ENCODE results near the gene CARD6. TPM values are rescaled to one million over a fixed set of nuclear protein-coding genes. Genes with fewer than 3 reads are reported as not detected.
"Not testable (repeated sequence)": the region's sequence is repeated elsewhere in the genome, so short reads cannot be mapped to it uniquely, and the experiment has no call there.

The CARD6 gene
- total and polyA plus RNA-seq, 9 of the 15 experiments (the other 6 are each of a cell fraction or from before 2014, with no cell fraction given) = 3.5 to 8.3 (median 5.9) TPM

DNA sequence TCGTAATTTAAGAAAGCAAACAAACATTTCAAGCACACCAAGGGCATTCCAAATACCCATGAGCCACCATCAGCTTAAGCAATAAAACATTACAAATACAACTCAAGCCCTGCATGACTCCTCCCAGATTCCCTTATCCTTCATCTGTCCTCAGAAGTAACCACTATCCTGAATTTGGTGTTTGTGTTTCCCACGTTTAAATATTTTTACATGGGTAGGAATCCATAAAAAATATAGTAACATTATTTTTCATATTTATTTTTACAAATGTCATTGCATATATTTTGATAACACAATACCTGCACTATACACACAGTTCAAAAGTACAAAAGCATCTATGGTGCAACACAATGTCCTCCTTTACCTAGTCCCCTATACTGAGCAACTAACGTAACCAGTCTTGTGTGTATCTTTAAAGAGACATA, 49.4 kb upstream of the CARD6 start (continued):
- TF ChIP-seq JUND (IDR thresholded peaks at IDR 0.05; ENCODE audit: borderline replicate concordance, low read depth, low read length) (0 out of 2 replicates have a peak, but pooled peaks have one; percentile 4), JUND (tag; IDR thresholded peaks at IDR 0.05; ENCODE audit: borderline replicate concordance, low read depth, low read length) (no peak), POU5F1 (IDR thresholded peaks at IDR 0.05; ENCODE audit: borderline replicate concordance, low read depth, low read length, partially characterized antibody) (no peak), DPF2 (IDR thresholded peaks at IDR 0.05) (peak; percentile 30; the same call in 1 of the 2 replicates), ZNF444 (CRISPR knock-in tag; IDR thresholded peaks at IDR 0.05) (no peak)
- TF ChIP-seq, protein P1, sequence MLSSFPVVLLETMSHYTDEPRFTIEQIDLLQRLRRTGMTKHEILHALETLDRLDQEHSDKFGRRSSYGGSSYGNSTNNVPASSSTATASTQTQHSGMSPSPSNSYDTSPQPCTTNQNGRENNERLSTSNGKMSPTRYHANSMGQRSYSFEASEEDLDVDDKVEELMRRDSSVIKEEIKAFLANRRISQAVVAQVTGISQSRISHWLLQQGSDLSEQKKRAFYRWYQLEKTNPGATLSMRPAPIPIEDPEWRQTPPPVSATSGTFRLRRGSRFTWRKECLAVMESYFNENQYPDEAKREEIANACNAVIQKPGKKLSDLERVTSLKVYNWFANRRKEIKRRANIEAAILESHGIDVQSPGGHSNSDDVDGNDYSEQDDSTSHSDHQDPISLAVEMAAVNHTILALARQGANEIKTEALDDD (IDR thresholded peaks at IDR 0.05) = peak; percentile 94

DNA sequence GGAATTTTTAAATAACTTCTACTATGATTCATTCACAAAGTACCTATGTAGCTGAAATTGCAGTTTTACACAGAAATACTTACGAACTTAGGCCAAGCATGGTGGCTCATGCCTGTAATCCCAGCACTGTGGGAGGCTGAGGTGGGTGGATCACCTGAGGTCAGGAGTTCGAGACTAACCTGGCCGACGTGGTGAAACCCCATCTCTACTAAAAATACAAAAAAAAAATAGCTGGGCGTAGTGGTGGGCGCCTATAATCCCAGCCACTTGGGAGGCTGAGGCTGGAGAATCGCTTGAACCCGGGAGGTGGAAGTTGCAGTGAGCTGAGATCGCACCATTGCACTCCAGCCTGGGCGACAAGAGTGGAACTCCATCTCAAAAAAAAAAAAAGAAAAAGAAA, 48.5 kb upstream of the CARD6 start:
- H3K4me3 ChIP-seq; in situ Hi-C loops (cut with MboI); H3K27me3 ChIP-seq (ENCODE audit: control insufficient read depth in 2 of 2, insufficient read depth in 2 of 2, low read length in 2 of 2); CTCF ChIA-PET (ENCODE audit: low intra/inter-chr PET ratio); H3K9me3 ChIP-seq (replicated peaks; ENCODE audit: control insufficient read depth, insufficient read depth, low read depth, low read length); H3K4me2 ChIP-seq (ENCODE audit: insufficient read depth, low read length); BruUV-seq (replicated peaks); intact Hi-C loops (cut with micrococcal nuclease); H3K9ac ChIP-seq (ENCODE audit: insufficient read depth in 1 of 2, low read depth in 2 of 2, low read length in 2 of 2); ATAC-seq; DNase-seq (ENCODE audit: extremely low read depth in 1 of 4, low spot score in 3 of 4); H3K9me1 ChIP-seq (ENCODE audit: control insufficient read depth, insufficient read depth, low read length); H3K27ac ChIP-seq (ENCODE audit: extremely low read depth, low read depth, low read length); FAIRE-seq; H2AFZ ChIP-seq (ENCODE audit: low read depth, low read length): not testable (repeated sequence)
- POLR2A ChIA-PET = interaction anchor here (0.6 kb wide), 1 partner anchor 28 kb away, joined by 3 read pairs; no protein-coding TSS in a partner anchor
- Histone ChIP-seq H3K79me2 (ENCODE audit: control insufficient read depth, insufficient read depth, low read length) (peaks cover 100% of the 10 kb centered on the region), H3K4me1 (replicated peaks in 1 of 2; ENCODE audit: control insufficient read depth in 2 of 2, insufficient read depth in 2 of 2, low read length in 2 of 2) (peaks cover 15 to 35% of the 10 kb centered on the region in 2 experiments; a peak in 4 of 5 replicates), H3K36me3 (ENCODE audit: control insufficient read depth, insufficient read depth, low read length) (peaks cover 37% of the 10 kb centered on the region; the same call in 2 of the 3 replicates), H4K20me1 (replicated peaks; ENCODE audit: control insufficient read depth, insufficient read depth, low read length) (peaks cover 13% of the 10 kb centered on the region)
- 80% methylated on average over 10 of the region's 10 CpGs for WGBS (ENCODE audit: insufficient coverage, low coverage, missing lambda C conversion rate)
- TF ChIP-seq EGR1 (conservative IDR thresholded peaks at IDR 0.05) = 0 out of 2 replicates have a peak, but pooled peaks have one; percentile 22
- TF ChIP-seq HLTF (IDR thresholded peaks at IDR 0.05) = 0 out of 2 replicates have a peak, but pooled peaks have one; percentile 13
- TF ChIP-seq, protein P2, sequence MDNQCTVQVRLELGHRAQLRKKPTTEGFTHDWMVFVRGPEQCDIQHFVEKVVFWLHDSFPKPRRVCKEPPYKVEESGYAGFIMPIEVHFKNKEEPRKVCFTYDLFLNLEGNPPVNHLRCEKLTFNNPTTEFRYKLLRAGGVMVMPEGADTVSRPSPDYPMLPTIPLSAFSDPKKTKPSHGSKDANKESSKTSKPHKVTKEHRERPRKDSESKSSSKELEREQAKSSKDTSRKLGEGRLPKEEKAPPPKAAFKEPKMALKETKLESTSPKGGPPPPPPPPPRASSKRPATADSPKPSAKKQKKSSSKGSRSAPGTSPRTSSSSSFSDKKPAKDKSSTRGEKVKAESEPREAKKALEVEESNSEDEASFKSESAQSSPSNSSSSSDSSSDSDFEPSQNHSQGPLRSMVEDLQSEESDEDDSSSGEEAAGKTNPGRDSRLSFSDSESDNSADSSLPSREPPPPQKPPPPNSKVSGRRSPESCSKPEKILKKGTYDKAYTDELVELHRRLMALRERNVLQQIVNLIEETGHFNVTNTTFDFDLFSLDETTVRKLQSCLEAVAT (IDR thresholded peaks at IDR 0.05) = peak in 1 of 2 experiments; percentile 36; a peak in 1 of 4 replicates

DNA sequence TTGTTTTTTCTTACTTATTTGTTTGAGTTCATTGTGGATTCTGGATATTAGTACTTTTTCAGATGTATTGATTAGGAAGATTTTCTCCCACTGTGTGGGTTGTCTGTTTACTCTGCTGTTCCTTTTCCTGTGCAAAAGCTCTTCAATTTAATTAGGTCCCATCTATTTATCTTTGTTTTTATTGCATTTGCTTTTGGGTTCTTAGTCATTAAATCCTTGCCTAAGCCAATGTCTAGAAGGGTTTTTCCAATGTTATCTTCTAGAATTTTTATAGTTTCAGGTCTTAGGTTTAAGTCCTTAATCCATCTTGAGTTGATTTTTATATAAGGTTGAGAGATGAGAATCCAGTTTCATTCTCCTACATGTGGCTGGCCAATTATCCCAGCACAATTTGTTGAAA, 46.8 kb upstream of the CARD6 start:
- H3K4me3 ChIP-seq; CTCF ChIA-PET (ENCODE audit: low intra/inter-chr PET ratio); BruUV-seq (replicated peaks); intact Hi-C loops (cut with micrococcal nuclease); in situ Hi-C loops (cut with MboI); DNase-seq (ENCODE audit: extremely low read depth in 1 of 4, low spot score in 3 of 4); H3K27ac ChIP-seq (ENCODE audit: extremely low read depth, low read depth, low read length); H3K4me2 ChIP-seq (ENCODE audit: insufficient read depth, low read length); H3K9ac ChIP-seq (ENCODE audit: insufficient read depth in 1 of 2, low read depth in 2 of 2, low read length in 2 of 2); FAIRE-seq; H3K9me3 ChIP-seq (replicated peaks; ENCODE audit: control insufficient read depth, insufficient read depth, low read depth, low read length); H3K27me3 ChIP-seq (ENCODE audit: control insufficient read depth in 2 of 2, insufficient read depth in 2 of 2, low read length in 2 of 2); ATAC-seq; H3K9me1 ChIP-seq (ENCODE audit: control insufficient read depth, insufficient read depth, low read length); H2AFZ ChIP-seq (ENCODE audit: low read depth, low read length): not testable (repeated sequence)
- peaks cover 29% of the 10 kb centered on the region; the same call in 2 of the 3 replicates for H3K36me3 ChIP-seq (ENCODE audit: control insufficient read depth, insufficient read depth, low read length)
- peaks cover 98% of the 10 kb centered on the region for H3K79me2 ChIP-seq (ENCODE audit: control insufficient read depth, insufficient read depth, low read length)
- H4K20me1 ChIP-seq (replicated peaks; ENCODE audit: control insufficient read depth, insufficient read depth, low read length) = peaks cover 13% of the 10 kb centered on the region
- peaks cover 18 to 37% of the 10 kb centered on the region in 2 experiments; a peak in 4 of 5 replicates for H3K4me1 ChIP-seq (replicated peaks in 1 of 2; ENCODE audit: control insufficient read depth in 2 of 2, insufficient read depth in 2 of 2, low read length in 2 of 2)
- POLR2A ChIA-PET = interaction anchor here (1.4 kb wide), 1 partner anchor 8 kb away, joined by 4 read pairs; no protein-coding TSS in a partner anchor
